OCI-LY7 (cell line): ENCODE results near the gene ARL14EP.

Experiments
- EZH2phosphoT487 ChIP-seq: fragments of 200-600 bp; sonication (generic); IDR thresholded peaks from 2 replicates; pipeline ENCODE4 v1.6.1; 2018; ENCODE audit warnings: low read depth, borderline replicate concordance, mild to moderate bottlenecking, mixed run types, antibody characterized with exemption, low read length, moderate library complexity, mixed read lengths
- TF ChIP-seq, protein P1 (sequence below): fragments of 200-600 bp; sonication (generic); conservative IDR thresholded peaks from 2 replicates; pipeline ENCODE4 v1.5.1; 2014; ENCODE audit warnings: mild to moderate bottlenecking, antibody characterized with exemption, low read length, moderate library complexity, mixed read lengths

DNA sequence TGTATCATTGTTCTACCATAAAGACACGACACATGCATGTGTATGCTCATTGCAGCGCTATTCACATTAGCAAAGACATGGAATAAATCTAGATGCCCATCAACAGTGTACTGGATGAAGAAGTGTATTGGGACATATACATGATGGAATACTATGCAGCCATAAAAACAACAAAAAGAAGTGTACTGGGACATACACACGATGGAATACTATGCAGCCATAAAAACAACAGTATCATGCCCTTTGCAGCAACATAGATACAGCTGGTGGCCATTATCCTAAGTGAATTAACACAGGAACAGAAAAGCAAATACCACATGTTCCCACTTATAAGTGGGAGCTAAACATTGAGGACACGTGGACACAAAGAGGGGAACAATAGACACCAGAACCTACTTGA is 22.7 kb downstream of the ARL14EP start:
- TF ChIP-seq, protein P1, sequence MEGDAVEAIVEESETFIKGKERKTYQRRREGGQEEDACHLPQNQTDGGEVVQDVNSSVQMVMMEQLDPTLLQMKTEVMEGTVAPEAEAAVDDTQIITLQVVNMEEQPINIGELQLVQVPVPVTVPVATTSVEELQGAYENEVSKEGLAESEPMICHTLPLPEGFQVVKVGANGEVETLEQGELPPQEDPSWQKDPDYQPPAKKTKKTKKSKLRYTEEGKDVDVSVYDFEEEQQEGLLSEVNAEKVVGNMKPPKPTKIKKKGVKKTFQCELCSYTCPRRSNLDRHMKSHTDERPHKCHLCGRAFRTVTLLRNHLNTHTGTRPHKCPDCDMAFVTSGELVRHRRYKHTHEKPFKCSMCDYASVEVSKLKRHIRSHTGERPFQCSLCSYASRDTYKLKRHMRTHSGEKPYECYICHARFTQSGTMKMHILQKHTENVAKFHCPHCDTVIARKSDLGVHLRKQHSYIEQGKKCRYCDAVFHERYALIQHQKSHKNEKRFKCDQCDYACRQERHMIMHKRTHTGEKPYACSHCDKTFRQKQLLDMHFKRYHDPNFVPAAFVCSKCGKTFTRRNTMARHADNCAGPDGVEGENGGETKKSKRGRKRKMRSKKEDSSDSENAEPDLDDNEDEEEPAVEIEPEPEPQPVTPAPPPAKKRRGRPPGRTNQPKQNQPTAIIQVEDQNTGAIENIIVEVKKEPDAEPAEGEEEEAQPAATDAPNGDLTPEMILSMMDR, result no peak
- TF ChIP-seq EZH2phosphoT487, result no peak
